B cell (primary cell): ENCODE measurements around the gene MUS81. TPM values are rescaled to one million over a fixed set of nuclear protein-coding genes. Genes with fewer than 3 reads are reported as not detected.

ENCODE experiments used
- ATAC-seq: fragments of 200-7000 bp; cut with Tn5 transposase; one replicate; pipeline ENCODE4 v1.10.0; 2021; ENCODE audit warnings: low read depth, mild to moderate bottlenecking, moderate number of reproducible peaks, moderate library complexity
- CTCF ChIA-PET: fragments of 350-600 bp; sonication (Branson Sonifier 250); formaldehyde crosslinking; loops from one replicate; lab custom pipeline; 2021; ENCODE audit warnings: antibody characterized with exemption, inconsistent platforms; lab: Charles Lee
- POLR2A ChIA-PET: fragments of 350-600 bp; sonication (Branson Sonifier 250); formaldehyde crosslinking; loops from one replicate; lab custom pipeline; 2021; ENCODE audit warnings: antibody characterized with exemption; lab: Charles Lee
- DNase-seq: peaks from one replicate; pipeline ENCODE4 v3.0.0; 2013
- H2AFZ ChIP-seq: 2 replicates; pipeline ENCODE4 v1.6.1; 2012; ENCODE audit warnings: mild to moderate bottlenecking, low read depth, low read length; ENCODE audit not compliant: insufficient read depth, poor library complexity, severe bottlenecking
- H3K27ac ChIP-seq, 2 donors: 1 replicate in 1 of 2; 2 replicates in 1 of 2; pipeline ENCODE4 v1.5.1; 2012 to 2013; ENCODE audit warnings: low read length in 2 of 2, mild to moderate bottlenecking in 2 of 2, moderate library complexity in 1 of 2
- H3K27me3 ChIP-seq, 4 experiments: fragments of 200-600 bp in 1 of 4; sonication (generic) in 1 of 4; replicated peaks in 1 of 4; 1 replicate in 2 of 4; 2 replicates in 2 of 4; pipeline versions ENCODE4 v1.6.1 to v1.7.0; 2013 to 2016; ENCODE audit warnings: low read length in 3 of 4, mild to moderate bottlenecking in 2 of 4, mixed read lengths in 1 of 4, moderate library complexity in 1 of 4; ENCODE audit not compliant: insufficient read depth in 4 of 4, control insufficient read depth in 3 of 4; ENCODE audit errors: control extremely low read depth in 1 of 4
- H3K36me3 ChIP-seq, 2 experiments: replicated peaks in 1 of 2; 1 replicate in 1 of 2; 2 replicates in 1 of 2; pipeline versions ENCODE4 v1.6.1 to v1.7.1; 2013; ENCODE audit warnings: low read length in 1 of 2; ENCODE audit not compliant: insufficient read depth in 2 of 2, control insufficient read depth in 1 of 2; ENCODE audit errors: control extremely low read depth in 1 of 2, extremely low read depth in 1 of 2
- H3K4me1 ChIP-seq, 2 donors: fragments of 200-600 bp in 1 of 2; sonication (generic) in 1 of 2; 1 replicate in 1 of 2; 2 replicates in 1 of 2; pipeline versions ENCODE4 v1.5.1 to v1.6.1; 2013 to 2017; ENCODE audit warnings: low read length in 2 of 2; ENCODE audit not compliant: control insufficient read depth in 2 of 2, insufficient read depth in 2 of 2
- H3K4me2 ChIP-seq: replicated peaks from 2 replicates; pipeline ENCODE3; 2012; ENCODE audit warnings: mild to moderate bottlenecking, low read depth, low read length; ENCODE audit not compliant: poor library complexity, severe bottlenecking
- H3K4me3 ChIP-seq, 5 experiments: fragments of 200-600 bp in 1 of 5; sonication (generic) in 1 of 5; 1 replicate in 3 of 5; 2 replicates in 2 of 5; pipeline versions ENCODE4 v1.5.1 to v1.7.0; 2011 to 2016; ENCODE audit warnings: low read length in 4 of 5, mild to moderate bottlenecking in 4 of 5, low read depth in 2 of 5, control low read depth in 1 of 5, moderate library complexity in 1 of 5; ENCODE audit not compliant: insufficient read depth in 1 of 5; ENCODE audit errors: control extremely low read depth in 1 of 5, extremely low read depth in 1 of 5
- H3K79me2 ChIP-seq: fragments of 200-600 bp; sonication (generic); one replicate; pipeline ENCODE4 v1.6.0; 2016; ENCODE audit warnings: low read length; ENCODE audit not compliant: control insufficient read depth, insufficient read depth
- H3K9ac ChIP-seq: fragments of 200-600 bp; sonication (generic); 2 replicates; pipeline ENCODE4 v1.6.1; 2017; ENCODE audit warnings: mild to moderate bottlenecking, low read length, moderate library complexity
- H3K9me3 ChIP-seq, 3 donors: one replicate each; pipeline versions ENCODE4 v1.6.1 to v1.7.1; 2013; ENCODE audit warnings: low read length in 2 of 3; ENCODE audit not compliant: control insufficient read depth in 2 of 3, insufficient read depth in 1 of 3; ENCODE audit errors: control extremely low read depth in 1 of 3
- H4K20me1 ChIP-seq: 2 replicates; pipeline ENCODE4 v1.6.0; 2012; ENCODE audit warnings: mild to moderate bottlenecking, low read length; ENCODE audit not compliant: insufficient read depth, control insufficient read depth, poor library complexity, severe bottlenecking
- H3K27ac Mint-ChIP-seq: one replicate; pipeline ENCODE4 v1.8.0; 2021; ENCODE audit warnings: mixed read lengths
- H3K27me3 Mint-ChIP-seq: one replicate; pipeline ENCODE4 v1.8.0; 2021; ENCODE audit warnings: mixed read lengths
- H3K4me1 Mint-ChIP-seq: one replicate; pipeline ENCODE4 v1.8.0; 2021; ENCODE audit warnings: mixed read lengths
- H3K4me3 Mint-ChIP-seq: one replicate; pipeline ENCODE4 v1.8.0; 2021; ENCODE audit warnings: mixed read lengths
- H3K9me3 Mint-ChIP-seq: one replicate; pipeline ENCODE4 v1.8.0; 2022; ENCODE audit warnings: mixed read lengths; ENCODE audit not compliant: insufficient read depth
- CTCF ChIP-seq: fragments of 200-600 bp; IDR thresholded peaks from one replicate; pipeline ENCODE4 v1.8.0; 2022; ENCODE audit warnings: antibody characterized with exemption, mild to moderate bottlenecking
- EZH2 ChIP-seq: IDR thresholded peaks from 2 replicates; pipeline ENCODE4 v1.6.1; 2012; ENCODE audit warnings: borderline replicate concordance, low read depth, mild to moderate bottlenecking, moderate library complexity, low read length; ENCODE audit not compliant: insufficient read depth, poor library complexity, severe bottlenecking
- WGBS: methylation state at CpG from one replicate; pipeline ENCODE4 v1.1.5; 2013; ENCODE audit warnings: missing lambda C conversion rate; ENCODE audit not compliant: insufficient coverage; 5-methylcytosine and 5-hydroxymethylcytosine counted together
- intact Hi-C: fragments of 100-400 bp; cut with micrococcal nuclease; formaldehyde crosslinking; loops from one replicate; pipeline ENCODE4 v1.10.0; 2022
- polyA plus RNA-seq: library from polyadenylated mRNA; depleted of rRNA; stranded (reverse); fragments of >200 nt; gene quantifications from 2 replicates; pipeline ENCODE4 v1.2.3, GENCODE V29; 2012
- total RNA-seq, 2 donors: library from RNA; stranded (reverse); fragments of 120-200 nt in 1 of 2; gene quantifications; 1 replicate in 1 of 2; 2 replicates in 1 of 2; pipeline versions ENCODE4 v1.2.3 to v1.2.4, GENCODE V29; 2013 to 2022

Gene MUS81
- total and polyA plus RNA-seq, 2 donors (not counting 1 experiment from before 2014, with no cell fraction given) = 74.5 to 134 TPM

- Mint-ChIP-seq H3K9me3 (no peaks in the 10 kb centered on the region), H3K27me3 (peaks cover 8% of the 10 kb centered on the region), H3K4me1 (peaks cover 34% of the 10 kb centered on the region), H3K27ac (no peak overlapping the region), H3K4me3 (no peak overlapping the region)
- H3K4me1 ChIP-seq = peaks cover 43 to 44% of the 10 kb centered on the region in 2 donors
- H3K27me3 ChIP-seq = peaks cover 0 to 28% (median 10%) of the 10 kb centered on the region in 4 experiments
- peaks cover 7% of the 10 kb centered on the region for H4K20me1 ChIP-seq
- H3K36me3 ChIP-seq = no peaks in the 10 kb centered on the region
- ATAC-seq (no peak), DNase-seq (no peak)
- no peak overlapping the region for H3K9ac ChIP-seq
- H3K9me3 ChIP-seq = peaks cover 0 to 10% (median 0%) of the 10 kb centered on the region in 3 donors
- WGBS = 75% methylated on average over 4 of the region's 4 CpGs
- no peak overlapping the region for H3K4me2 ChIP-seq
- no peak overlapping the region for H2AFZ ChIP-seq
- intact Hi-C loops = no loop called here
- ChIA-PET POLR2A (interaction anchor here (0.5 to 0.7 kb wide), 2 partner anchors 22 to 738 kb away, joined by 3 to 4 read pairs; partner anchors contain the start of gene C11orf68), CTCF (interaction anchor here (2.7 to 7.0 kb wide), 2 partner anchors 9 to 12 kb away, joined by 9 to 44 read pairs; partner anchors contain the start of gene FIBP)
- H3K79me2 ChIP-seq = peaks cover 11% of the 10 kb centered on the region
- H3K4me3 ChIP-seq = no peak overlapping the region
- H3K27ac ChIP-seq = no peak overlapping the region
- TF ChIP-seq EZH2 (no peak), CTCF (no peak)
Observed at GRCh38 chr11:65897020-65897471, 36.8 kb downstream of the MUS81 start.

GRCh38 chr11:65898656-65899355 is 38.6 kb downstream of the MUS81 start:
- Mint-ChIP-seq H3K27ac (no peak overlapping the region), H3K4me1 (peaks cover 16% of the 10 kb centered on the region), H3K9me3 (no peaks in the 10 kb centered on the region), H3K4me3 (peak overlapping the region; percentile 68), H3K27me3 (peaks cover 11% of the 10 kb centered on the region)
- no peak for DNase-seq
- H3K27ac ChIP-seq = no peak overlapping the region
- intact Hi-C loops = no loop called here
- no peak for ATAC-seq
- peaks cover 26 to 27% of the 10 kb centered on the region in 2 donors for H3K4me1 ChIP-seq
- peak overlapping the region in 3 of 5 experiments; percentile 52 to 64 (median 56) for H3K4me3 ChIP-seq
- H3K36me3 ChIP-seq = no peaks in the 10 kb centered on the region
- peak overlapping the region; percentile 32 for H2AFZ ChIP-seq
- 20% methylated on average over 23 of the region's 28 CpGs for WGBS
- peak overlapping the region; percentile 71 for H3K9ac ChIP-seq
- POLR2A ChIA-PET = interaction anchor here (0.6 to 4.4 kb wide), 3 partner anchors 10 to 259 kb away, joined by 3 to 33 read pairs (median 6); partner anchors contain the start of genes CCDC85B and FIBP
- H4K20me1 ChIP-seq = no peaks in the 10 kb centered on the region
- CTCF ChIA-PET = interaction anchor here (0.7 to 7.0 kb wide), 7 partner anchors 8 to 87 kb away, joined by 3 to 44 read pairs (median 7); partner anchors contain the start of genes CCDC85B and FIBP
- H3K9me3 ChIP-seq = peaks cover 0 to 10% (median 0%) of the 10 kb centered on the region in 3 donors
- H3K79me2 ChIP-seq = no peaks in the 10 kb centered on the region
- peaks cover 0 to 38% (median 12%) of the 10 kb centered on the region in 4 experiments for H3K27me3 ChIP-seq
- peak overlapping the region; percentile 95 for H3K4me2 ChIP-seq
- TF ChIP-seq CTCF (no peak), EZH2 (no peak)
